H9 (cell line): ENCODE measurements around the gene KCNMA1. TPM values are rescaled to one million over a fixed set of nuclear protein-coding genes. Genes with fewer than 3 reads are reported as not detected.

Experiments
- DNase-seq: peaks from one replicate; pipeline ENCODE4 v3.0.0-alpha.2; 2017
- H2AFZ ChIP-seq: one replicate; pipeline ENCODE4 v1.6.1; 2013; ENCODE audit warnings: mild to moderate bottlenecking, low read length, control low read depth, moderate library complexity
- H2AK5ac ChIP-seq: 2 replicates; pipeline ENCODE4 v1.6.1; 2013; ENCODE audit warnings: low read length, control low read depth, mixed read lengths; ENCODE audit not compliant: insufficient read length
- H2BK120ac ChIP-seq: one replicate; pipeline ENCODE4 v1.6.1; 2013; ENCODE audit warnings: low read depth, mild to moderate bottlenecking, low read length, control low read depth, inconsistent platforms; ENCODE audit not compliant: poor library complexity, severe bottlenecking
- H2BK12ac ChIP-seq: 2 replicates; pipeline ENCODE4 v1.6.1; 2013; ENCODE audit warnings: low read length, control low read depth, mixed read lengths, low read depth; ENCODE audit not compliant: insufficient read length
- H2BK15ac ChIP-seq: 2 replicates; pipeline ENCODE4 v1.6.1; 2013; ENCODE audit warnings: low read depth, low read length, control low read depth
- H2BK20ac ChIP-seq: one replicate; pipeline ENCODE4 v1.6.1; 2013; ENCODE audit warnings: low read depth, mild to moderate bottlenecking, low read length, control low read depth, inconsistent platforms; ENCODE audit not compliant: poor library complexity, severe bottlenecking
- H2BK5ac ChIP-seq: 2 replicates; pipeline ENCODE4 v1.6.1; 2013; ENCODE audit warnings: low read length, control low read depth, mixed read lengths; ENCODE audit not compliant: insufficient read length
- H3K14ac ChIP-seq: 2 replicates; pipeline ENCODE4 v1.6.1; 2013; ENCODE audit warnings: low read length, control low read depth; ENCODE audit not compliant: insufficient read depth
- H3K18ac ChIP-seq: 2 replicates; pipeline ENCODE4 v1.6.1; 2013; ENCODE audit warnings: low read depth, mild to moderate bottlenecking, mixed read lengths, low read length, control low read depth; ENCODE audit not compliant: insufficient read length
- H3K23ac ChIP-seq: 2 replicates; pipeline ENCODE4 v1.6.1; 2013; ENCODE audit warnings: low read length, control low read depth, mixed read lengths, low read depth; ENCODE audit not compliant: insufficient read length
- H3K23me2 ChIP-seq: 2 replicates; pipeline ENCODE4 v1.6.1; 2013; ENCODE audit warnings: low read depth, mild to moderate bottlenecking, mixed read lengths, low read length, control low read depth; ENCODE audit not compliant: insufficient read length, poor library complexity, severe bottlenecking
- H3K27ac ChIP-seq: 2 replicates; pipeline ENCODE4 v1.5.1; 2013; ENCODE audit warnings: low read length, control low read depth, mixed read lengths, low read depth; ENCODE audit not compliant: insufficient read length
- H3K27me3 ChIP-seq: 2 replicates; pipeline ENCODE4 v1.6.1; 2013; ENCODE audit warnings: low read length, control low read depth, inconsistent platforms; ENCODE audit not compliant: insufficient read depth
- H3K4ac ChIP-seq: 2 replicates; pipeline ENCODE4 v1.6.1; 2013; ENCODE audit warnings: low read depth, mild to moderate bottlenecking, control low read depth, inconsistent platforms, low read length, moderate library complexity
- H3K4me1 ChIP-seq: 2 replicates; pipeline ENCODE4 v1.6.1; 2013; ENCODE audit warnings: low read length, control low read depth, inconsistent platforms; ENCODE audit not compliant: insufficient read depth
- H3K4me2 ChIP-seq: 2 replicates; pipeline ENCODE4 v1.6.1; 2013; ENCODE audit warnings: low read length, control low read depth, mixed read lengths; ENCODE audit not compliant: insufficient read length, insufficient read depth
- H3K56ac ChIP-seq: 2 replicates; pipeline ENCODE4 v1.6.1; 2013; ENCODE audit warnings: low read depth, mild to moderate bottlenecking, mixed read lengths, low read length, control low read depth; ENCODE audit not compliant: insufficient read length
- H3K79me1 ChIP-seq: 2 replicates; pipeline ENCODE4 v1.6.1; 2013; ENCODE audit warnings: low read depth, mild to moderate bottlenecking, moderate library complexity, low read length, control low read depth, inconsistent platforms; ENCODE audit not compliant: insufficient read depth, poor library complexity, severe bottlenecking
- H3K79me2 ChIP-seq: 2 replicates; pipeline ENCODE4 v1.6.1; 2013; ENCODE audit warnings: low read length, control low read depth, inconsistent platforms; ENCODE audit not compliant: insufficient read depth
- H3K9ac ChIP-seq: 2 replicates; pipeline ENCODE4 v1.6.1; 2013; ENCODE audit warnings: low read length, control low read depth, mixed read lengths; ENCODE audit not compliant: insufficient read length; ENCODE audit errors: extremely low read depth
- H3K9me3 ChIP-seq: one replicate; pipeline ENCODE4 v1.6.1; 2013; ENCODE audit warnings: low read depth, low read length, inconsistent platforms; ENCODE audit not compliant: control insufficient read depth
- H3T11ph ChIP-seq: one replicate; pipeline ENCODE4 v1.6.1; 2013; ENCODE audit warnings: mild to moderate bottlenecking, low read length, control low read depth, inconsistent platforms
- H4K20me1 ChIP-seq: one replicate; pipeline ENCODE4 v1.6.1; 2013; ENCODE audit not compliant: control insufficient read depth, insufficient read length, insufficient read depth
- H4K5ac ChIP-seq: 2 replicates; pipeline ENCODE4 v1.6.1; 2013; ENCODE audit warnings: low read depth, mild to moderate bottlenecking, mixed read lengths, low read length, control low read depth; ENCODE audit not compliant: insufficient read length
- H4K8ac ChIP-seq: replicated peaks from 2 replicates; pipeline ENCODE4 v1.6.1; 2013; ENCODE audit warnings: low read length, control low read depth, mixed read lengths, low read depth; ENCODE audit not compliant: insufficient read length
- H4K91ac ChIP-seq: 2 replicates; pipeline ENCODE4 v1.6.1; 2013; ENCODE audit warnings: low read depth, mild to moderate bottlenecking, moderate library complexity, mixed read lengths, low read length, control low read depth; ENCODE audit not compliant: insufficient read length
- H3K27ac Mint-ChIP-seq, 3 experiments: 2 replicates in 2 of 3; 3 replicates in 1 of 3; pipeline ENCODE4 v1.8.0; 2020 to 2021; ENCODE audit warnings: mixed read lengths in 3 of 3, mild to moderate bottlenecking in 1 of 3, moderate library complexity in 1 of 3
- H3K27me3 Mint-ChIP-seq: 2 replicates; pipeline ENCODE4 v1.8.0; 2021; ENCODE audit warnings: low read depth, mild to moderate bottlenecking, moderate library complexity, mixed read lengths
- H3K36me3 Mint-ChIP-seq, 3 experiments: 2 replicates in 2 of 3; 3 replicates in 1 of 3; pipeline ENCODE4 v1.8.0; 2020 to 2021; ENCODE audit warnings: low read depth in 3 of 3, mixed read lengths in 3 of 3; ENCODE audit not compliant: insufficient read depth in 1 of 3
- H3K4me1 Mint-ChIP-seq, 2 experiments: 2 replicates each; pipeline ENCODE4 v1.8.0; 2020; ENCODE audit warnings: mixed read lengths in 2 of 2
- H3K4me3 Mint-ChIP-seq, 2 experiments: 2 replicates in 1 of 2; 3 replicates in 1 of 2; pipeline ENCODE4 v1.8.0; 2020 to 2021; ENCODE audit warnings: mild to moderate bottlenecking in 2 of 2, mixed read lengths in 2 of 2, moderate library complexity in 1 of 2
- H3K9me3 Mint-ChIP-seq, 2 experiments: 2 replicates in 1 of 2; 3 replicates in 1 of 2; pipeline ENCODE4 v1.8.0; 2020; ENCODE audit warnings: mild to moderate bottlenecking in 2 of 2, mixed read lengths in 2 of 2, moderate library complexity in 1 of 2
- CTCF ChIP-seq: fragments of 200-600 bp; sonication (generic); conservative IDR thresholded peaks from 3 replicates; pipeline ENCODE4 v1.8.0; 2021; ENCODE audit warnings: antibody characterized with exemption, mild to moderate bottlenecking
- WGBS: extraction: QIAGEN DNeasy Blood & Tissue Kit; methylation state at CpG from one replicate; pipeline ENCODE4 v1.1.7; 2013; ENCODE audit warnings: missing lambda C conversion rate, low lambda C conversion rate, mixed read lengths; ENCODE audit not compliant: insufficient read length; ENCODE audit errors: extremely low coverage; 5-methylcytosine and 5-hydroxymethylcytosine counted together
- total RNA-seq: library from RNA; stranded (reverse); gene quantifications from 2 replicates; pipeline ENCODE4 v1.2.1, GENCODE V29; 2021

KCNMA1 gene
- total RNA-seq, 1 experiment from 2014 or later: 2.0 TPM

- peaks cover 2% of the 10 kb centered on the region; the same call in 1 of the 2 replicates for H3K27me3 Mint-ChIP-seq
- H3K4me1 Mint-ChIP-seq: peaks cover 0 to 6% of the 10 kb centered on the region in 2 experiments; a peak in 3 of 4 replicates
- no peak overlapping the region for H3K4me3 Mint-ChIP-seq
These were observed 762.7 kb downstream of the KCNMA1 start for GRCh38 chr10:76874896-76875295.

More at GRCh38 chr10:76874896-76875295, 762.7 kb downstream of the KCNMA1 start:
- Histone ChIP-seq H3K9ac (no peak overlapping the region), H3K23me2 (no peaks in the 10 kb centered on the region), H4K91ac (no peak overlapping the region), H3K9me3 (no peaks in the 10 kb centered on the region), H2BK5ac (no peak overlapping the region), H4K20me1 (no peaks in the 10 kb centered on the region), H2AK5ac (no peak overlapping the region), H3K23ac (no peak overlapping the region), H3K18ac (no peak overlapping the region), H3K4me2 (no peak overlapping the region), H2BK15ac (no peak overlapping the region), H3K14ac (no peak overlapping the region), H3K79me2 (no peaks in the 10 kb centered on the region), H2BK120ac (no peak overlapping the region), H3T11ph (no peak overlapping the region), H4K5ac (no peak overlapping the region), H3K4ac (no peak overlapping the region), H3K79me1 (no peaks in the 10 kb centered on the region), H2BK20ac (no peak overlapping the region), H3K27me3 (no peaks in the 10 kb centered on the region), H3K56ac (no peak overlapping the region), H4K8ac (no peak overlapping the region), H3K4me1 (no peaks in the 10 kb centered on the region), H3K27ac (no peak overlapping the region), H2AFZ (no peak overlapping the region), H2BK12ac (no peak overlapping the region)
- no CpG with 5 or more reads among the region's 3 CpGs for WGBS
- Mint-ChIP-seq H3K27ac (no peak overlapping the region), H3K9me3 (no peaks in the 10 kb centered on the region), H3K36me3 (no peaks in the 10 kb centered on the region)
- no peak for TF ChIP-seq CTCF
- DNase-seq: no peak
